D721Med (cell line): ENCODE measurements around the gene PIBF1.

Experiments used
- DNase-seq: peaks from one replicate; pipeline ENCODE4 v3.0.0; 2011; ENCODE audit warnings: low spot score; ENCODE audit not compliant: insufficient read length
- FAIRE-seq: peaks from 2 replicates; lab custom pipeline; 2011; peaks lifted over from hg19 to GRCh38; lab: Jason Lieb, UNC
- CTCF ChIP-seq: IDR thresholded peaks from 2 replicates; pipeline ENCODE4 v1.5.1; 2012; ENCODE audit warnings: mild to moderate bottlenecking, control low read depth; ENCODE audit not compliant: insufficient read depth; ENCODE audit errors: missing control alignments

PIBF1 gene

DNA sequence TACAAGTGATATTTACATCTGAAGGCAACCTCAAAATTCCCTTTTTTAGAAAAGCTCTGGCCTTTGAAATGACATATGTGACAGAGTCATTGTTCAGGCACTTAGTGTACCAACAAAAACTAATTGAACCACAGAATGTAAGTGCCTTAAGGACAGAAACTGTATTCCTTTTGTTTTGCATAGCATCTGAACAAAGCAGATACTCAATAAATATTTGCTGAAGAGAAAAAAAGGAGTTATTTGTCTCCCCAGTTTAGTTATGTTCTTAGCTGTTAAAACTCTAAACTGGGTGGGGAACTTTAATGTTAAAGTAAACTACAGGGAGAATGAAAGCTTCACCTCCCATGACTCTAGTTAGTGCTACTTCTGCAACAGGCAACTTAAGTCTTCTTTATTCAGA is 220.0 kb downstream of the PIBF1 start:
- DNase-seq = no peak

DNA sequence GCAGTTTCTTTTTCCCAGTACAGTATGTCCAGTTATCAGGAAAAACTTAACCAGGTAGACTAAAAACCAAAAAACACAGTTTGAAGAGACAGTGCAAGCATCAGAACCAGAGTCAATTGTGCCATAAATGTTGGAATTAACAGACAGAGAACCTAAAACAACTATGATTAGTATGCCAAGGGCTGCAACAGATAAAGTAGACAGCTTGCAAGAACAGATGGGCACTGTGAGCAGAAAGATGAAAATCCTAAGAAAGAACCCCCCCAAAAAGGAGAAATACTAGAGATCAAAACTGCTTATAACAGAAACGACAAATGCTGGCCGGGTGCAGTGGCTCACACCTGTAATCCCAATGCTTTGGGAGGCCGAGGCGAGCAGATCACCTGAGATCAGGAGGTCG is 229.8 kb downstream of the PIBF1 start:
- no peak for DNase-seq
- no peak for FAIRE-seq
- TF ChIP-seq CTCF = no peak

More for the DNA sequence above, 220.0 kb downstream of the PIBF1 start:
- FAIRE-seq = no peak
- no peak for TF ChIP-seq CTCF

DNA sequence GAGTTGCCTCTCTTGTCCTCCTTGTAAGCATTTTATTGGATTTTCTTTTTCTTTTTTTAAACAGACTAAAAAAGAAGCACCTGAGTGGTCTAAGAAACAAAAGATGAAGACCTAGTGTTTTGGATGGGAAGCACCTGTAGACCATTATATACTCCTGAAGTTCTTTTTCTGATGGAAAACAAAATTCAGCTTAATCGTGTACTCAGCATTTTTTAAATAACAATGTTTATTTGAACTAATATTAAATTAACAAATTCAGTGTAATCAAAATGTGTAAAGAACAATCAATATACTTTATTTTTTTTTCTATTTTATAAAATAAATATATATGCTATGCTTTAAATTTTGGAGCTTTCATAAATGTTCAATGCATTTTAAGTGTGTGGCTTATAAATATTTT is 233.9 kb downstream of the PIBF1 start:
- no peak for DNase-seq
- no peak for TF ChIP-seq CTCF
- no peak for FAIRE-seq

DNA sequence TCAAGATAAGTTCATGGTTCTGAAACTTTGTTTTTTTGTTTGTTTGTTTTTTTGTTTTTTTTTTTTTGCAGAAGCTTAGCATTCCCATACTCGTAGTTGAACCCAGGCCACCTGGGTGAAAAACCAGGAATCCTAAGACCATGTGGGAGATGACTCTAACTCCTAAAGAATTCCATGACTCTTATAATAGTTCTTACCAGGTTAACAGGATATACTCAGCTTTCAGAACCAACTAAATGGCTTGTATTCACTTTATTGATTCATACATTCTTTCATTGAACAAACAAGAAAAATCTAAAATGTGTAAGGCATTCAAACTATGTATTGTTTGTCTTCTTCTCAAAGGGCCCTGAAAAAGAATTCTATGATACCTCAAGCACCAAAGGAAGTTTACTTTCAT is 236.4 kb downstream of the PIBF1 start:
- TF ChIP-seq CTCF = no peak
- FAIRE-seq (no peak), DNase-seq (no peak)

GRCh38 chr13:73025217-73026012 is 243.5 kb downstream of the PIBF1 start:
- no peak for TF ChIP-seq CTCF
- DNase-seq (no peak), FAIRE-seq (no peak)

- DNase-seq (no peak), FAIRE-seq (no peak)
- TF ChIP-seq CTCF = no peak
Measured at GRCh38 chr13:73034901-73035300, 253.0 kb downstream of the PIBF1 start.

DNA sequence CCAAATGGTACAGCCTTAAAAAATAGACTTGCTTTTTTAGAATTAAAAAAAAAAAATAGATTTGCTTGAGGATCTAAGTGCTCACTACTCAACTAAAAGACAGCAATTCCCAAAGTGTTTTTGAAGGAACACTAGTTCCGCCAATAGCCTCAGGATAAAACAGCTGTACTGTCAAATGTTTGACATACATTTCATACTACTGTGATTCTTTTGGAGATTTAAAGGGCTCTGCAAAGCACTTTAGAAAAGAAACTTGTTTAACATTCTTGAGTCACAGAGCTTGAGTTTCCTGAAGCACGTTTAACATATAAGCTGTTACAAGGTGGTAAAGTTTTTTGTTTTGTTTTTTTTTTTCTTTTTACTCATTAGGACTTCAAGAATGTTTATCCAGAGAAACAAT is 253.7 kb downstream of the PIBF1 start:
- DNase-seq (no peak), FAIRE-seq (no peak)
- TF ChIP-seq CTCF = no peak
